Fibroblast of pulmonary artery (primary cell): ENCODE results near the gene TALDO1.

Source experiments
- DNase-seq: peaks from one replicate; pipeline ENCODE4 v3.0.0-alpha.2; 2010; ENCODE audit warnings: low read depth
- H3K4me3 ChIP-seq: replicated peaks from 2 replicates; pipeline ENCODE4 v1.5.1; 2011; ENCODE audit warnings: low read depth, mild to moderate bottlenecking, control low read depth, low read length, moderate library complexity
- TF ChIP-seq, protein P1 (sequence below): IDR thresholded peaks from 2 replicates; pipeline ENCODE4 v1.5.1; 2011; ENCODE audit warnings: mild to moderate bottlenecking, control low read depth, low read length, inconsistent platforms; ENCODE audit errors: missing control alignments

The TALDO1 gene

DNA sequence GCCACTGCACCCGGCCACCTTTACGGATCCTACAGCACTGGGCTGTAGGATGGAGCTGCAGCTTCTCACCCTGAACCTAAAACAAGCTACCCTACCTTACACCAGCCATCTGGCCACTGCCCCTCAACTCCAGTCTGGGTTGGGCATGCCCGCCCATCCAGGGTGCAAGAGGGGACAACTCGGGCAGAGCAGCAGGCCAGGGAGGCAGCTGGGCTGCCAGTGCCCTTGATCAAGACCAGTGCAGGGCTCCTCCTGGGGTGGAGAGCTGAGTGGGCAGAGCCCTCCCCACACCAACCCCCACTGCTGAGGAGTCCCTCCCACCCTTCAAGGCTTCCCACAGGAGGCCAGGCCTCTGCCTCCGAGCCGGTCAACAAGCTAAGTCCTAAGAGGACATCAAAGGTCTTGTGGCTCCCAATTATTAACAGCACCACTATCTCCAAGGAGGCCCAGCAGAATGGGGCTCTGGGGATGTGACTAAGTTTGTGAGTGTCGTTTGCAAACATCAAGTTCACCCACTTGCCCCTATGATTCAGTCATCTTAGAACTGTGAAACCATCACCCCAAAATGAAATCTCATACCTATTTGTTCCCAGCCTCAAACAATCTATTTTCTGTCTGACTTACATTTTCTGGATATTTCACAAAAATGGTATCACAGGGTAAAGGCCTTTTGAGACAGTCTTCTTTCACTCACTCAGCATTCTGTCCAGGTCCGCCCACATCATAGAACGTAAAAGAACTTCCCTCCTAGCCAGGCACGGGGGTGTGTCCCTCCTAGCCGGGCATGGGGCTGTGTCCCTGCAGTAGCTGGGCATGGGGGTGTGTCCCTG, 19.1 kb downstream of the TALDO1 start:
- TF ChIP-seq, protein P1, sequence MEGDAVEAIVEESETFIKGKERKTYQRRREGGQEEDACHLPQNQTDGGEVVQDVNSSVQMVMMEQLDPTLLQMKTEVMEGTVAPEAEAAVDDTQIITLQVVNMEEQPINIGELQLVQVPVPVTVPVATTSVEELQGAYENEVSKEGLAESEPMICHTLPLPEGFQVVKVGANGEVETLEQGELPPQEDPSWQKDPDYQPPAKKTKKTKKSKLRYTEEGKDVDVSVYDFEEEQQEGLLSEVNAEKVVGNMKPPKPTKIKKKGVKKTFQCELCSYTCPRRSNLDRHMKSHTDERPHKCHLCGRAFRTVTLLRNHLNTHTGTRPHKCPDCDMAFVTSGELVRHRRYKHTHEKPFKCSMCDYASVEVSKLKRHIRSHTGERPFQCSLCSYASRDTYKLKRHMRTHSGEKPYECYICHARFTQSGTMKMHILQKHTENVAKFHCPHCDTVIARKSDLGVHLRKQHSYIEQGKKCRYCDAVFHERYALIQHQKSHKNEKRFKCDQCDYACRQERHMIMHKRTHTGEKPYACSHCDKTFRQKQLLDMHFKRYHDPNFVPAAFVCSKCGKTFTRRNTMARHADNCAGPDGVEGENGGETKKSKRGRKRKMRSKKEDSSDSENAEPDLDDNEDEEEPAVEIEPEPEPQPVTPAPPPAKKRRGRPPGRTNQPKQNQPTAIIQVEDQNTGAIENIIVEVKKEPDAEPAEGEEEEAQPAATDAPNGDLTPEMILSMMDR = no peak
- DNase-seq = no peak
- no peak overlapping the region for H3K4me3 ChIP-seq

DNA sequence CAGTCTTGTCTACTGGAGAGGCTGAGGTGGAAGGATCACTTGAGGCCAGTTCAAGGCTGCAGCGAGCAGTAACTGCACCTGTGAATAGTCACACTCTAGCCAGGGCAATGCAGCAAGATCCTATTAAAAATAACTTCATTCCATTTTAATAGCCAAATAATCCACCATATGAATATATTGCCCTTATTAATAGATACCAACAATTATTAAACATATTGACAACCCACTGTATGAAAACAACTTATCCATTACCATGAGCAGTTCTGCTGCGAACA, 19.6 kb downstream of the TALDO1 start:
- DNase-seq = no peak
- H3K4me3 ChIP-seq = no peak overlapping the region
- TF ChIP-seq, protein P1 = no peak

DNA sequence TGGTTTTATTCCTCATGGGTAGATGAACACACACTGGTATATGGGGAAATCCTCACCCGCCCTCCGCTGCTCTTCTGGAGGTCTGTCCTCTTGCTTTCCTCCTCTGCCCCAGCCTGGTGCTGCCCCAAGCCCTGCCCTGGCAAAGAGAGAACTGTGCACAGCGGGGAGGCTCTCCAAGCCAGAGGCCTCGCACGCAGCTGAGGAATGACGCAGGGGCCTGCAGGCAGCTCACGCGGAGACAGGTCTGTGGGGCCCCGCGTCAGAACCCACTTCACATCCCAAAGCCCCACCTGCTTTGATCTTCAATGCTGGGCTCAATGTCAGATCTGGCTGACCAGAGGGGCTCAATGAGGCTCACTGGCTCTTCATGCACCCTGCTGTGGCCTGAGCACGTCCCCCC, 20.0 kb downstream of the TALDO1 start:
- TF ChIP-seq, protein P1 = no peak
- no peak overlapping the region for H3K4me3 ChIP-seq
- DNase-seq = no peak

DNA sequence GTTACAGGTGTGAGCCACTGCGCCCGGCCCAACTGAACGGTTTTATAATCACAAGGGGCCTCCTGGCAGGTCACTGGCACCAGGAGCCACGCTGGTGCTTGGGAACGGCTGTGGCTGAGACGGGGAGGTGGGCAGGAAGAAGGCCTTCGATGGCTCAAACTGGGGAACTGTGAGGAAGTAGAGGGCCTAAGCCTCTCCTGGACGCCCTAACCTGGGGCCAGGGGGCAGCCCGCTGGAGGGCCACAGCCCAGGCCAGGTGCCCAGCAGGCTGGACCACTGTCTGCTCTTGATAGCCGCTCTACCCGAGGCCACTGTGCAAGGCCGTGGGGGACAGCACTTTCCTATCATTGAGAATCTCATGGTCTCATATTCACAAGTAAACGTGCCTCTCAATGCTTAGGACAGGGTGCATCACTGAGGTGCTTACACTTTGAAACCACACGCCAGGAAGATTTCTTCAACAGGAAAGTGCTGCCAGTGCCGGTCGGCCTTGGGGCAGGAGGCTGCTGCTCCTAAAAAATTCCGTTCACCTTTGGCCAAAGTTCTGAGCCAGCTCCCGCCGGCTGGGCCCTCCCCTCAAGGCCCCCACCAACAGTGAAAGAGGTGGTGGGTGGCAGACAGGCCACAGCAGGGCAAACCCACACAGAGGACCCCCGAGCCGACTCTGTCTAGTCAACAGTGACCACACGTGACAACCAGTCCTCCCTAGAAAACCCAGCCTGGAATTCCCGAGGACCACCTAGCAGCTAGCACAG, 22.8 kb downstream of the TALDO1 start:
- TF ChIP-seq, protein P1 = no peak
- no peak for DNase-seq
- H3K4me3 ChIP-seq = no peak overlapping the region

DNA sequence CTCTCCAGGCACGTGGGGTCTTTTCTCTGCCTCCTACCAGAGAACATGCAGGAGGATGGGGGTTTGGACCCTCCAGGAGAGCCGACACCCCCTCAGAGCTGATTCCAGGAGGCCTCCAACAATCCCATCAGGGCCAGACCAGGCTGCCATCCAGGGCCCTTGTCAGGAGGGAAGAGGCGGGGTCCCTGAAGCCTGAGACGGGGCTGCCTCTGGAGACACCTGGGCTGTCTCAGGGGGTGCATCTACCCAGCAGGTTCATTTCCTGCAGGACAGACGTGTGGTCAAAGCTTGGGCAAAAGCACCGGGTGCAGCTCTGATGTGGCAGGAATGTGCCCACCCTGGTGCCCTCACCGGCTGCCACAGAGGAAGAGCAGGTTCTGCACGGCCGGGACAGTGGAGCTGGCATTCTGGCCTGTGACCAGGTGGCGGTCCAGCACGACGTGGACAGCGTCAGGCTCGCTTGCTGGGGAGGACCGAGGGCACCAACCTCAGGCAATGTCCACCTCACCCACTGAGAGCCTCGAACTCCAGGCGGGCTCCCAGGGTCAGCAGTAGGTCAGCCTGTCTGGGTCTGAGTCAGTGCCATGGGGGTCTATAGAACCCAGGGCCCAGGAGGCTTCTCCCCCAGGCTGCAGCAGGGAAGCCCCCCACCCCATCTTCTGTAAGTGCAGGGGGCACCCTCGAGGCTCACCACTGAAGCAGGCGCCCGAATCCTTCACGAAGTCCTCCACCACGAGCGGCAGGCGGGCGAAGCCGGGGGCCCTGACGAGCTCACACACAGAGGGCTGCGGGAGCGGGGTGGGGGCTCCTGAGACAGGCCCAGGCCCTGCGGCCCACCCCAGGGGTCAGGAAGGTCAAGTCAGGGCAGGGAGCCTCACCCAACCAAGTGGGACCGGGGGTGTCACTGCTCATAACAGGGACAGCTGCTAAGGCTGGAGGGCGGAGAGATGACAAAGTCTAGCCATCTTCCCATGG, 23.7 kb downstream of the TALDO1 start:
- H3K4me3 ChIP-seq = no peak overlapping the region
- no peak for DNase-seq
- TF ChIP-seq, protein P1 = no peak

DNA sequence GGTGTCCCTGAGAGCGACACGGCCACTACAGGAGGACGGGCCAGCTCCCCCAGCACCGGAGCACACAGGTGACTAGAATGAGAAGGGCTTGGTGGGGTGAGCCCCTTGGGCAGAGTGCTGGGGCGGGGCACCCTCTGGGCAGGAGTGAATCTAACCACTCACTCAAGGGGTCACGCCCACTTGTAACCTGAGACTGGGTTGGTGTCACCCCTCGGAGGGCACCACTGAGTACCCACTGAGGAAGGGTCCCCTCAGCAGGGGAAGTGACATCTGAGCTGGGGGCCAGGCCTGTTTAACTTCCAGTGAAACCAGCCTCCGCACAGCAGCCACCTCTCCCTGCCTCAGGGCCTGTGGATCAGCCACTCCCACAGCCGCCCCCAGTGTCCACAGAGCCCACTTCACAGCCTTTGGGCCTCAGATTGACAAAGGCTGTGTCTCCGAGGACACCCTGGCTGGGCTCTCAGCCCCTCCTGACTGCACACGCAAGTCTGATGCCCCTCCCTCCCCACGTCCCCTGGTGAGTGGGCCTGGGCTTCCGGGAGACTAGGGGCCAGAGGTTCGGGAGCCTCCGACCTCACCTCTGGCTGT, 24.4 kb downstream of the TALDO1 start:
- TF ChIP-seq, protein P1 = no peak
- no peak overlapping the region for H3K4me3 ChIP-seq
- DNase-seq = no peak
